ENCODE measurements around the gene ATP6AP1. TPM values are rescaled to one million over a fixed set of nuclear protein-coding genes. Genes with fewer than 3 reads are reported as not detected.

Gene ATP6AP1
- total RNA-seq, 2 donors from 2014 or later: 49.8 to 51.4 TPM

- no peaks in the 10 kb centered on the region for H3K36me3 ChIP-seq (replicated peaks in 1 of 2; ENCODE audit: insufficient read depth in 1 of 2, low read depth in 2 of 2)
- intact Hi-C loops (cut with DNase I): no loop called here
- H3K9me3 ChIP-seq: no peaks in the 10 kb centered on the region
- no peak for ATAC-seq
- no peak for DNase-seq
- peak overlapping the region in 2 of 4 donors; percentile 17 to 52 for H3K27ac ChIP-seq
- no peaks in the 10 kb centered on the region for H3K27me3 ChIP-seq
- peaks cover 14% of the 10 kb centered on the region for H3K4me1 ChIP-seq
- TF ChIP-seq CTCF (IDR thresholded peaks at IDR 0.05) (no peak), POLR2A (IDR thresholded peaks at IDR 0.05) (peak in 1 of 3 donors; percentile 6)
- WGBS, 2 donors: 42 to 84% methylated on average over 5 to 6 of the region's 6 CpGs
- no peak overlapping the region for H3K4me3 ChIP-seq
Observed at GRCh38 chrX:154430479-154430878, 2.0 kb downstream of the ATP6AP1 start.

GRCh38 chrX:154430916-154431315 is 2.4 kb downstream of the ATP6AP1 start:
- 41 to 84% methylated on average over 7 of the region's 7 CpGs for whole genome bisulfite sequencing, 2 donors
- intact Hi-C loops (cut with DNase I): no loop called here
- ATAC-seq: no peak
- no peaks in the 10 kb centered on the region for H3K36me3 ChIP-seq (replicated peaks in 1 of 2; ENCODE audit: insufficient read depth in 1 of 2, low read depth in 2 of 2)
- peaks cover 14% of the 10 kb centered on the region for H3K4me1 ChIP-seq
- no peak for DNase-seq
- no peaks in the 10 kb centered on the region for H3K9me3 ChIP-seq
- TF ChIP-seq CTCF (IDR thresholded peaks at IDR 0.05) (no peak), POLR2A (IDR thresholded peaks at IDR 0.05) (no peak)
- H3K27me3 ChIP-seq: no peaks in the 10 kb centered on the region
- H3K27ac ChIP-seq: peak overlapping the region in 2 of 4 donors; percentile 17 to 52
- H3K4me3 ChIP-seq: no peak overlapping the region

GRCh38 chrX:154431341-154431740 is 2.9 kb downstream of the ATP6AP1 start:
- DNase-seq (peak in 1 of 4 donors; percentile 54), ATAC-seq (no peak)
- Histone ChIP-seq H3K36me3 (replicated peaks in 1 of 2; ENCODE audit: insufficient read depth in 1 of 2, low read depth in 2 of 2) (no peaks in the 10 kb centered on the region), H3K27ac (peak overlapping the region in 1 of 4 donors; percentile 52), H3K4me3 (no peak overlapping the region), H3K27me3 (no peaks in the 10 kb centered on the region), H3K9me3 (no peaks in the 10 kb centered on the region), H3K4me1 (peaks cover 18% of the 10 kb centered on the region)
- intact Hi-C loops (cut with DNase I): no loop called here
- TF ChIP-seq CTCF (IDR thresholded peaks at IDR 0.05): no peak
- TF ChIP-seq POLR2A (IDR thresholded peaks at IDR 0.05): no peak
- 80 to 86% methylated on average over 1 to 5 of the region's 5 CpGs for WGBS, 2 donors

- DNase-seq: no peak
- WGBS, 2 donors: 91% methylated on average over 4 of the region's 8 CpGs; no CpG with 5 or more reads in 1 of the 2 donors
- Histone ChIP-seq H3K4me3 (no peak overlapping the region), H3K27ac (no peak overlapping the region), H3K4me1 (peaks cover 19% of the 10 kb centered on the region), H3K27me3 (no peaks in the 10 kb centered on the region), H3K36me3 (replicated peaks in 1 of 2; ENCODE audit: insufficient read depth in 1 of 2, low read depth in 2 of 2) (no peaks in the 10 kb centered on the region), H3K9me3 (no peaks in the 10 kb centered on the region)
- ATAC-seq: no peak
- intact Hi-C loops (cut with DNase I): no loop called here
- TF ChIP-seq POLR2A (IDR thresholded peaks at IDR 0.05): no peak
- no peak for TF ChIP-seq CTCF (IDR thresholded peaks at IDR 0.05)
Observed at GRCh38 chrX:154432210-154432609, 3.7 kb downstream of the ATP6AP1 start.

- TF ChIP-seq POLR2A (IDR thresholded peaks at IDR 0.05): no peak
- no peak for TF ChIP-seq CTCF (IDR thresholded peaks at IDR 0.05)
- H3K4me3 ChIP-seq: no peak overlapping the region
- ATAC-seq: no peak
- no peaks in the 10 kb centered on the region for H3K27me3 ChIP-seq
- H3K4me1 ChIP-seq: peaks cover 22% of the 10 kb centered on the region
- H3K27ac ChIP-seq: no peak overlapping the region
- 92% methylated on average over 6 of the region's 7 CpGs; no CpG with 5 or more reads in 1 of the 2 donors for WGBS, 2 donors
- H3K9me3 ChIP-seq: no peaks in the 10 kb centered on the region
- no peak for DNase-seq
- intact Hi-C loops (cut with DNase I): no loop called here
- no peaks in the 10 kb centered on the region for H3K36me3 ChIP-seq (replicated peaks in 1 of 2; ENCODE audit: insufficient read depth in 1 of 2, low read depth in 2 of 2)
Observed at GRCh38 chrX:154433605-154434004, 5.1 kb downstream of the ATP6AP1 start.
